CD14-positive monocyte (primary cell): ENCODE data around the gene ZBTB37. TPM values are rescaled to one million over a fixed set of nuclear protein-coding genes. Genes with fewer than 3 reads are reported as not detected.

Experiments used
- DNase-seq, 3 donors: peaks; one replicate each; pipeline ENCODE4 v3.0.0-alpha.2; 2011 to 2022
- H2AFZ ChIP-seq: 2 replicates; pipeline ENCODE4 v1.6.0; 2012; ENCODE audit warnings: mild to moderate bottlenecking, low read depth, low read length, inconsistent platforms; ENCODE audit not compliant: insufficient read depth, poor library complexity, severe bottlenecking
- H3K27ac ChIP-seq, 2 donors: 1 replicate in 1 of 2; 2 replicates in 1 of 2; pipeline ENCODE4 v1.5.1; 2012 to 2013; ENCODE audit warnings: low read length in 2 of 2, control low read depth in 1 of 2, inconsistent platforms in 1 of 2, low read depth in 1 of 2, mild to moderate bottlenecking in 1 of 2
- H3K27me3 ChIP-seq, 2 donors: one replicate each; pipeline versions ENCODE4 v1.6.0 to v1.6.1; 2011 to 2013; ENCODE audit warnings: low read length in 2 of 2; ENCODE audit not compliant: control insufficient read depth in 2 of 2, insufficient read depth in 2 of 2
- H3K36me3 ChIP-seq, 2 donors: replicated peaks in 1 of 2; 1 replicate in 1 of 2; 2 replicates in 1 of 2; pipeline versions ENCODE4 v1.5.1 to v1.6.1; 2012 to 2013; ENCODE audit warnings: low read length in 2 of 2, control low read depth in 1 of 2, inconsistent platforms in 1 of 2, mild to moderate bottlenecking in 1 of 2; ENCODE audit not compliant: insufficient read depth in 2 of 2, control insufficient read depth in 1 of 2
- H3K4me1 ChIP-seq, 2 donors: 1 replicate in 1 of 2; 2 replicates in 1 of 2; pipeline versions ENCODE4 v1.5.1 to v1.6.1; 2012 to 2013; ENCODE audit warnings: low read length in 2 of 2, control low read depth in 1 of 2, inconsistent platforms in 1 of 2, mild to moderate bottlenecking in 1 of 2, moderate library complexity in 1 of 2; ENCODE audit not compliant: insufficient read depth in 2 of 2, control insufficient read depth in 1 of 2
- H3K4me2 ChIP-seq: replicated peaks from 2 replicates; pipeline ENCODE3; 2012; ENCODE audit warnings: low read length, moderate library complexity, mild to moderate bottlenecking; ENCODE audit not compliant: poor library complexity, severe bottlenecking; ENCODE audit errors: extremely low read depth
- H3K4me3 ChIP-seq, 3 experiments: fragments of 200-600 bp in 1 of 3; sonication (generic) in 1 of 3; replicated peaks in 1 of 3; 1 replicate in 2 of 3; 2 replicates in 1 of 3; pipeline ENCODE4 v1.5.1; 2011 to 2013; ENCODE audit warnings: low read length in 3 of 3, mild to moderate bottlenecking in 3 of 3, control low read depth in 2 of 3, low read depth in 2 of 3, inconsistent platforms in 1 of 3, moderate library complexity in 1 of 3
- H3K79me2 ChIP-seq: 2 replicates; pipeline ENCODE4 v1.6.0; 2012; ENCODE audit warnings: mild to moderate bottlenecking, control low read depth, inconsistent platforms, low read length, moderate library complexity; ENCODE audit not compliant: insufficient read depth
- H3K9ac ChIP-seq: 2 replicates; pipeline ENCODE4 v1.6.0; 2017; ENCODE audit warnings: low read length, mild to moderate bottlenecking; ENCODE audit not compliant: insufficient read depth, poor library complexity, severe bottlenecking
- H3K9me3 ChIP-seq, 2 donors: replicated peaks in 1 of 2; 1 replicate in 1 of 2; 2 replicates in 1 of 2; pipeline versions ENCODE4 v1.5.1 to v1.6.1; 2012 to 2013; ENCODE audit warnings: low read length in 2 of 2, control low read depth in 1 of 2; ENCODE audit not compliant: control insufficient read depth in 1 of 2, insufficient read depth in 1 of 2
- H4K20me1 ChIP-seq: 2 replicates; pipeline ENCODE4 v1.6.0; 2012; ENCODE audit warnings: mild to moderate bottlenecking, low read length, control low read depth, moderate library complexity; ENCODE audit not compliant: insufficient read depth
- H3K27ac Mint-ChIP-seq, 7 donors: one replicate each; pipeline ENCODE4 v1.8.0; 2020; ENCODE audit warnings: mild to moderate bottlenecking in 7 of 7, mixed read lengths in 7 of 7, moderate library complexity in 6 of 7, inconsistent platforms in 2 of 7
- H3K27me3 Mint-ChIP-seq, 3 donors: one replicate each; pipeline ENCODE4 v1.8.0; 2021 to 2022; ENCODE audit warnings: low read depth in 3 of 3, mild to moderate bottlenecking in 3 of 3, mixed read lengths in 3 of 3, moderate library complexity in 3 of 3, inconsistent platforms in 1 of 3
- H3K36me3 Mint-ChIP-seq, 2 donors: one replicate each; pipeline ENCODE4 v1.8.0; 2020; ENCODE audit warnings: mixed read lengths in 2 of 2, inconsistent platforms in 1 of 2, mild to moderate bottlenecking in 1 of 2
- H3K4me1 Mint-ChIP-seq: one replicate; pipeline ENCODE4 v1.8.0; 2020; ENCODE audit warnings: mild to moderate bottlenecking, mixed read lengths
- H3K4me3 Mint-ChIP-seq, 2 donors: one replicate each; pipeline ENCODE4 v1.8.0; 2020; ENCODE audit warnings: mild to moderate bottlenecking in 2 of 2, mixed read lengths in 2 of 2, moderate library complexity in 1 of 2
- H3K9me3 Mint-ChIP-seq, 7 donors: one replicate each; pipeline ENCODE4 v1.8.0; 2020 to 2022; ENCODE audit warnings: mixed read lengths in 7 of 7, mild to moderate bottlenecking in 6 of 7, moderate library complexity in 6 of 7, inconsistent platforms in 2 of 7
- CTCF ChIP-seq: fragments of 200-600 bp; IDR thresholded peaks from one replicate; pipeline ENCODE4 v1.8.0; 2022; ENCODE audit warnings: antibody characterized with exemption, mild to moderate bottlenecking
- WGBS: methylation state at CpG from one replicate; pipeline ENCODE4 v1.1.5; 2013; ENCODE audit warnings: missing lambda C conversion rate; ENCODE audit not compliant: insufficient coverage; 5-methylcytosine and 5-hydroxymethylcytosine counted together
- intact Hi-C, 2 donors: fragments of 100-400 bp; cut with micrococcal nuclease; formaldehyde crosslinking; loops; one replicate each; pipeline versions ENCODE4 v1.15.0 to v1.15.1; 2023
- polyA plus RNA-seq, 3 donors: library from polyadenylated mRNA; depleted of rRNA in 1 of 3; unstranded in 2 of 3; stranded (reverse) in 1 of 3; fragments of 300-500 nt in 2 of 3; fragments of >200 nt in 1 of 3; fragmentation: Illumina TruSeq in 2 of 3; gene quantifications; 1 replicate in 2 of 3; 2 replicates in 1 of 3; pipeline ENCODE4 v1.2.3, GENCODE V29; 2012 to 2021

ZBTB37 gene
- polyA plus RNA-seq, 3 donors: 0.87 to 4.1 (median 0.91) TPM

GRCh38 chr1:173870252-173871075, 2.3 kb downstream of the ZBTB37 start:
- peaks cover 23% of the 10 kb centered on the region for H3K79me2 ChIP-seq
- Mint-ChIP-seq H3K4me1 (peaks cover 44% of the 10 kb centered on the region), H3K27me3 (peaks cover 0 to 2% (median 0%) of the 10 kb centered on the region in 3 donors), H3K9me3 (peaks cover 0 to 9% (median 0%) of the 10 kb centered on the region in 7 donors), H3K27ac (peak overlapping the region in 3 of 7 donors; percentile 2 to 33 (median 18)), H3K36me3 (peaks cover 36 to 38% of the 10 kb centered on the region in 2 donors), H3K4me3 (no peak overlapping the region)
- peaks cover 21 to 30% of the 10 kb centered on the region in 2 donors for H3K4me1 ChIP-seq
- no peaks in the 10 kb centered on the region for H3K9me3 ChIP-seq
- H3K27me3 ChIP-seq: no peaks in the 10 kb centered on the region
- H3K4me3 ChIP-seq: no peak overlapping the region
- no peaks in the 10 kb centered on the region for H4K20me1 ChIP-seq
- no peak for TF ChIP-seq CTCF
- no peak for DNase-seq
- H3K27ac ChIP-seq: no peak overlapping the region
- no peak overlapping the region for H2AFZ ChIP-seq
- intact Hi-C loops: no loop called here
- no peak overlapping the region for H3K9ac ChIP-seq
- 79% methylated on average over 10 of the region's 15 CpGs for WGBS
- peaks cover 18 to 49% of the 10 kb centered on the region in 2 donors for H3K36me3 ChIP-seq
- no peak overlapping the region for H3K4me2 ChIP-seq

DNA sequence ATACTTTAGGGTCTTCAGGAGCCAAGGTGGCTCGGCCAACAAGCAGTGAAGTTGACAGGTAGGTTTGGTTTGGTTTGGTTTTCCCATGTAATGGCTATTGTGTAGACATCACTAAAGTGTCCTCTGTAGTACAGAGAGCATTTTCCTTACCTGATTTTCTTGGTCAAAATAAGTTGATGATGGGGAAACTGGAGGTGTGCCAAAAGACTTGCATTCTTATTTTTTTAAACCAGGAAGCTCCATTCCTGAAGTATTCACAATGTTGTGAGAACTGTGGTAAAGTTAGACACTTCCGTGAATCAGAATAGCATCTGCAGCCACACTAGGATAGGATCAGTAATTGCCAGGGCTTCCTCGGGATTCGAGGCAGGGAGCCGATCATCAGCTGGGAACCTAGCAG, 2.9 kb downstream of the ZBTB37 start:
- Histone ChIP-seq H3K36me3 (peaks cover 16 to 49% of the 10 kb centered on the region in 2 donors), H3K27ac (no peak overlapping the region), H3K4me3 (no peak overlapping the region), H3K79me2 (peaks cover 17% of the 10 kb centered on the region), H3K9ac (no peak overlapping the region), H3K27me3 (no peaks in the 10 kb centered on the region), H3K4me2 (no peak overlapping the region), H2AFZ (no peak overlapping the region), H3K4me1 (peaks cover 15 to 23% of the 10 kb centered on the region in 2 donors), H4K20me1 (no peaks in the 10 kb centered on the region), H3K9me3 (no peaks in the 10 kb centered on the region)
- H3K4me1 Mint-ChIP-seq: peaks cover 38% of the 10 kb centered on the region
- 57% methylated on average over 1 of the region's 5 CpGs for WGBS
- peaks cover 36 to 38% of the 10 kb centered on the region in 2 donors for H3K36me3 Mint-ChIP-seq
- H3K27me3 Mint-ChIP-seq: peaks cover 0 to 2% (median 0%) of the 10 kb centered on the region in 3 donors
- DNase-seq: no peak
- intact Hi-C loops: no loop called here
- TF ChIP-seq CTCF: no peak
- H3K4me3 Mint-ChIP-seq: no peak overlapping the region
- H3K27ac Mint-ChIP-seq: peak overlapping the region in 2 of 7 donors; percentile 2 to 18
- peaks cover 0 to 9% (median 0%) of the 10 kb centered on the region in 7 donors for H3K9me3 Mint-ChIP-seq
